H9 (cell line): ENCODE data around the gene ZBED2. TPM values are rescaled to one million over a fixed set of nuclear protein-coding genes. Genes with fewer than 3 reads are reported as not detected.
"Not testable (repeated sequence)": the region's sequence is repeated elsewhere in the genome, so short reads cannot be mapped to it uniquely, and the experiment has no call there.

Experiments
- DNase-seq: peaks from one replicate; pipeline ENCODE4 v3.0.0-alpha.2; 2017
- H2AFZ ChIP-seq: one replicate; pipeline ENCODE4 v1.6.1; 2013; ENCODE audit warnings: mild to moderate bottlenecking, low read length, control low read depth, moderate library complexity
- H2AK5ac ChIP-seq: 2 replicates; pipeline ENCODE4 v1.6.1; 2013; ENCODE audit warnings: low read length, control low read depth, mixed read lengths; ENCODE audit not compliant: insufficient read length
- H2BK120ac ChIP-seq: one replicate; pipeline ENCODE4 v1.6.1; 2013; ENCODE audit warnings: low read depth, mild to moderate bottlenecking, low read length, control low read depth, inconsistent platforms; ENCODE audit not compliant: poor library complexity, severe bottlenecking
- H2BK12ac ChIP-seq: 2 replicates; pipeline ENCODE4 v1.6.1; 2013; ENCODE audit warnings: low read length, control low read depth, mixed read lengths, low read depth; ENCODE audit not compliant: insufficient read length
- H2BK15ac ChIP-seq: 2 replicates; pipeline ENCODE4 v1.6.1; 2013; ENCODE audit warnings: low read depth, low read length, control low read depth
- H2BK20ac ChIP-seq: one replicate; pipeline ENCODE4 v1.6.1; 2013; ENCODE audit warnings: low read depth, mild to moderate bottlenecking, low read length, control low read depth, inconsistent platforms; ENCODE audit not compliant: poor library complexity, severe bottlenecking
- H2BK5ac ChIP-seq: 2 replicates; pipeline ENCODE4 v1.6.1; 2013; ENCODE audit warnings: low read length, control low read depth, mixed read lengths; ENCODE audit not compliant: insufficient read length
- H3K14ac ChIP-seq: 2 replicates; pipeline ENCODE4 v1.6.1; 2013; ENCODE audit warnings: low read length, control low read depth; ENCODE audit not compliant: insufficient read depth
- H3K18ac ChIP-seq: 2 replicates; pipeline ENCODE4 v1.6.1; 2013; ENCODE audit warnings: low read depth, mild to moderate bottlenecking, mixed read lengths, low read length, control low read depth; ENCODE audit not compliant: insufficient read length
- H3K23ac ChIP-seq: 2 replicates; pipeline ENCODE4 v1.6.1; 2013; ENCODE audit warnings: low read length, control low read depth, mixed read lengths, low read depth; ENCODE audit not compliant: insufficient read length
- H3K23me2 ChIP-seq: 2 replicates; pipeline ENCODE4 v1.6.1; 2013; ENCODE audit warnings: low read depth, mild to moderate bottlenecking, mixed read lengths, low read length, control low read depth; ENCODE audit not compliant: insufficient read length, poor library complexity, severe bottlenecking
- H3K27ac ChIP-seq: 2 replicates; pipeline ENCODE4 v1.5.1; 2013; ENCODE audit warnings: low read length, control low read depth, mixed read lengths, low read depth; ENCODE audit not compliant: insufficient read length
- H3K27me3 ChIP-seq: 2 replicates; pipeline ENCODE4 v1.6.1; 2013; ENCODE audit warnings: low read length, control low read depth, inconsistent platforms; ENCODE audit not compliant: insufficient read depth
- H3K4ac ChIP-seq: 2 replicates; pipeline ENCODE4 v1.6.1; 2013; ENCODE audit warnings: low read depth, mild to moderate bottlenecking, control low read depth, inconsistent platforms, low read length, moderate library complexity
- H3K4me1 ChIP-seq: 2 replicates; pipeline ENCODE4 v1.6.1; 2013; ENCODE audit warnings: low read length, control low read depth, inconsistent platforms; ENCODE audit not compliant: insufficient read depth
- H3K4me2 ChIP-seq: 2 replicates; pipeline ENCODE4 v1.6.1; 2013; ENCODE audit warnings: low read length, control low read depth, mixed read lengths; ENCODE audit not compliant: insufficient read length, insufficient read depth
- H3K56ac ChIP-seq: 2 replicates; pipeline ENCODE4 v1.6.1; 2013; ENCODE audit warnings: low read depth, mild to moderate bottlenecking, mixed read lengths, low read length, control low read depth; ENCODE audit not compliant: insufficient read length
- H3K79me1 ChIP-seq: 2 replicates; pipeline ENCODE4 v1.6.1; 2013; ENCODE audit warnings: low read depth, mild to moderate bottlenecking, moderate library complexity, low read length, control low read depth, inconsistent platforms; ENCODE audit not compliant: insufficient read depth, poor library complexity, severe bottlenecking
- H3K79me2 ChIP-seq: 2 replicates; pipeline ENCODE4 v1.6.1; 2013; ENCODE audit warnings: low read length, control low read depth, inconsistent platforms; ENCODE audit not compliant: insufficient read depth
- H3K9ac ChIP-seq: 2 replicates; pipeline ENCODE4 v1.6.1; 2013; ENCODE audit warnings: low read length, control low read depth, mixed read lengths; ENCODE audit not compliant: insufficient read length; ENCODE audit errors: extremely low read depth
- H3K9me3 ChIP-seq: one replicate; pipeline ENCODE4 v1.6.1; 2013; ENCODE audit warnings: low read depth, low read length, inconsistent platforms; ENCODE audit not compliant: control insufficient read depth
- H3T11ph ChIP-seq: one replicate; pipeline ENCODE4 v1.6.1; 2013; ENCODE audit warnings: mild to moderate bottlenecking, low read length, control low read depth, inconsistent platforms
- H4K20me1 ChIP-seq: one replicate; pipeline ENCODE4 v1.6.1; 2013; ENCODE audit not compliant: control insufficient read depth, insufficient read length, insufficient read depth
- H4K5ac ChIP-seq: 2 replicates; pipeline ENCODE4 v1.6.1; 2013; ENCODE audit warnings: low read depth, mild to moderate bottlenecking, mixed read lengths, low read length, control low read depth; ENCODE audit not compliant: insufficient read length
- H4K8ac ChIP-seq: replicated peaks from 2 replicates; pipeline ENCODE4 v1.6.1; 2013; ENCODE audit warnings: low read length, control low read depth, mixed read lengths, low read depth; ENCODE audit not compliant: insufficient read length
- H4K91ac ChIP-seq: 2 replicates; pipeline ENCODE4 v1.6.1; 2013; ENCODE audit warnings: low read depth, mild to moderate bottlenecking, moderate library complexity, mixed read lengths, low read length, control low read depth; ENCODE audit not compliant: insufficient read length
- H3K27ac Mint-ChIP-seq, 3 experiments: 2 replicates in 2 of 3; 3 replicates in 1 of 3; pipeline ENCODE4 v1.8.0; 2020 to 2021; ENCODE audit warnings: mixed read lengths in 3 of 3, mild to moderate bottlenecking in 1 of 3, moderate library complexity in 1 of 3
- H3K27me3 Mint-ChIP-seq: 2 replicates; pipeline ENCODE4 v1.8.0; 2021; ENCODE audit warnings: low read depth, mild to moderate bottlenecking, moderate library complexity, mixed read lengths
- H3K36me3 Mint-ChIP-seq, 3 experiments: 2 replicates in 2 of 3; 3 replicates in 1 of 3; pipeline ENCODE4 v1.8.0; 2020 to 2021; ENCODE audit warnings: low read depth in 3 of 3, mixed read lengths in 3 of 3; ENCODE audit not compliant: insufficient read depth in 1 of 3
- H3K4me1 Mint-ChIP-seq, 2 experiments: 2 replicates each; pipeline ENCODE4 v1.8.0; 2020; ENCODE audit warnings: mixed read lengths in 2 of 2
- H3K4me3 Mint-ChIP-seq, 2 experiments: 2 replicates in 1 of 2; 3 replicates in 1 of 2; pipeline ENCODE4 v1.8.0; 2020 to 2021; ENCODE audit warnings: mild to moderate bottlenecking in 2 of 2, mixed read lengths in 2 of 2, moderate library complexity in 1 of 2
- H3K9me3 Mint-ChIP-seq, 2 experiments: 2 replicates in 1 of 2; 3 replicates in 1 of 2; pipeline ENCODE4 v1.8.0; 2020; ENCODE audit warnings: mild to moderate bottlenecking in 2 of 2, mixed read lengths in 2 of 2, moderate library complexity in 1 of 2
- WGBS: extraction: QIAGEN DNeasy Blood & Tissue Kit; methylation state at CpG from one replicate; pipeline ENCODE4 v1.1.7; 2013; ENCODE audit warnings: missing lambda C conversion rate, low lambda C conversion rate, mixed read lengths; ENCODE audit not compliant: insufficient read length; ENCODE audit errors: extremely low coverage; 5-methylcytosine and 5-hydroxymethylcytosine counted together
- total RNA-seq: library from RNA; stranded (reverse); gene quantifications from 2 replicates; pipeline ENCODE4 v1.2.1, GENCODE V29; 2021

Gene ZBED2
- total RNA-seq, 1 experiment from 2014 or later = not detected

GRCh38 chr3:111629018-111629417 lies 33.9 kb upstream of the ZBED2 start:
- not testable (repeated sequence) for H3T11ph ChIP-seq, H3K4me1 ChIP-seq, H3K9ac ChIP-seq, H2BK5ac ChIP-seq, H3K79me1 ChIP-seq, H3K23ac ChIP-seq, H2BK20ac ChIP-seq, H3K79me2 ChIP-seq, H3K18ac ChIP-seq, H3K27ac Mint-ChIP-seq, H3K4me3 Mint-ChIP-seq, H3K23me2 ChIP-seq, H3K14ac ChIP-seq, H3K27me3 Mint-ChIP-seq, H2AFZ ChIP-seq, H3K9me3 ChIP-seq, H3K4ac ChIP-seq, H4K20me1 ChIP-seq, H2BK12ac ChIP-seq, H3K56ac ChIP-seq, H3K27me3 ChIP-seq, H3K4me2 ChIP-seq, DNase-seq, H2BK15ac ChIP-seq, H4K91ac ChIP-seq, H2AK5ac ChIP-seq, H4K8ac ChIP-seq, H3K4me1 Mint-ChIP-seq, H2BK120ac ChIP-seq, H3K27ac ChIP-seq, H4K5ac ChIP-seq
- peaks cover 10 to 14% of the 10 kb centered on the region in 2 experiments for H3K9me3 Mint-ChIP-seq
- H3K36me3 Mint-ChIP-seq = peaks cover 0 to 14% (median 6%) of the 10 kb centered on the region in 3 experiments; a peak in 4 of 7 replicates
- WGBS = no CpG with 5 or more reads among the region's 1 CpG
